A204.1 (cell line): ENCODE data around the gene TMEM178A.

Experiments used
- FAIRE-seq: peaks from 2 replicates; lab custom pipeline; 2012; peaks lifted over from hg19 to GRCh38; lab: Jason Lieb, UNC

TMEM178A gene

GRCh38 chr2:39679805-39680204 is 14.1 kb downstream of the TMEM178A start:
- no peak for FAIRE-seq

DNA sequence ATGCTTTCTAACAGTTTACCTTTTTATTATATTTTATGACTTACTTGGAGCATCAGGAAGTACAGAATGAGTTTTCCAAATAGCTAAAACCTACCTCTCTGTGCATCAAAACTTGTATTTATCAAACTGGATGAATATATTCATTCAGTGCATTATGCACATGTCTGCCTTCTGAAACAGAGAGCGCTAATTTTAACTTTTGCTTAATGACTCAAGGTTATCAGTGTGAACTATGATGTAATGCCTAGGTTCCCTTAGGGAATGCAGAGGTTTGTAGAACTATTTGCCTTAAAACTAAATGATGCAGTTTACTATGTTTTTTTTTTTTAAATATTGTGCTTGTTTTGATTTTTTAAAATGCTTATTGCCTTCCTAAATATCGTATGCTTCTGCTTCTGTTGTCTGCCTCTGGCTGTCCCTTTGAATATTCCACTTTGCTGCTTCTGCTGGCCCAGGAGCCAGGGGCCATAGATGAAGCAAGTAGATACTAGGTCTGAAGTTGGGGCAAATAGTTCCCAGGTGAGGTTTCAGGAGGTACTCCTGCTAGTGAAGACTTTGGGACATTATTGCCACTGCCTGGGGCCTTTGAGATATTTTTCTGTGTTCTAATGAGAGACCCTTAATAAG is 16.5 kb downstream of the TMEM178A start:
- FAIRE-seq: no peak

DNA sequence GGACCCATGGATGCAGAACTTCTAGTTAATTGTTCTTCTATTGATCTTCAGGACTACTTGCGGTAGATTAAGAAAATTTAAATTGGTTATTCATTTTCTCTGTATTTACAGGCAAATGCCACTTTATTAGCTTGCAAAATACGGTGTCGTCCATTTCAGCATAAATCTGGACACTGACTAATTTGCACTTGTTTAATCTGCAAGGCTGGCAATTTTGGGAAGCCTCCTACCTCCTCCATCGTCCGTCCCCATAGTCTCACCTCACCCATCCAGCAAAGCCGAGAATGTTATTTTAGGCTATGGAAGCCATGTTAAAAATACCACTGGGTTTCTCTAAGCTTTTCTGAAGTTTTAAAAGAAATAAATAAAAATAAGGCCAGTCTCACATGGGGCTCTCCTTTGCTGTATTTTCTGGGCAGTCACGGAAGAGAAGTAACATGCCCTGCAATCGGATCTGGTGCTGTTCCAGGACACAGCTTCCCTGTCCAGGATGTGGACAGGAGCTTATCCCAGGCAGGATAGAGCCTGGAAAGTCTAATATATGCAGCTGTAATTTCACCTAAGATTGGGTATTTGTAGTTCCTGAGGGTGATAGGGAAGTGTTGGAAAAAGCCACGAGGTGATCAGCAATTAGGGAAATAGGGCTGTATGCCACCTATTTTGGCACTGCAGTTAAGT is 17.4 kb downstream of the TMEM178A start:
- no peak for FAIRE-seq

DNA sequence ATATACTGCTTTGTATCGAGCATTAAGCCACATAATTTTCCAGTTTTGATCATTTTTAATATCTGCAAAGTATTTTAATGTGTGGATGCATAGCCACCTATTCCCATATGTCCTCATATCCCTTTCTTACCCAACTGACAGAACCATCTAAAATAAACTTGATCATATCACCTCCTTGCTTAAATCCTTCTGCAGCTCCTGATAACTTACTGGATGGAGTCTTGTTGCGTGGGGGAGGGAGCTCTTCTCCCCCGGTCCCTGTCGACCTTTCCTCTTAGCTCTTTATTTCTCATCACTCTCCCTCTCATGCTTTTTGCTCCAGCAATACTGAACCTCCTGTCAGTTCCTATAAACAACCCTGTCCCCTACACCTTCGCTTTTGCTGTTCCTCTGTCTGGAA is 18.7 kb downstream of the TMEM178A start:
- no peak for FAIRE-seq

- FAIRE-seq: no peak
Measured at GRCh38 chr2:39685126-39685525, 19.4 kb downstream of the TMEM178A start.

DNA sequence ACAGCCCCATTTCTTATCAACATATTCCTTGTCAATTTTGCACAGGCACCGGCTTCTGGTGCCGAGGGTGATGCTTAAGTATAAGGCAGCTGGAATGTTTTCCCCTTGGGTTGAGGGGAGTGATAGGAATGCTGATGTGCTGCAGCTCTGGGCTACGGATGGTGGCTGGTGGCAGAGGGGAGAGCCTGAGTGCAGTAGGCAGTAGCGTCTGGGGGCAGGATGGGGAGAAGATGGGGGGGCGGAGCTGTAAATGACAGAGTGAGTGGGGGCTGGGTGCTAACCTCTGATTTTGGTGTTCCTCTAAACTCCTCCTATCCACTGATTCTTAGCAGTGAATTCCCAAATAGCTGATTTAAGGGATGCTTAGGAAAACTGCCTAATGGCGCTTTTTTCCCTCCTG is 20.7 kb downstream of the TMEM178A start:
- no peak for FAIRE-seq

- FAIRE-seq: no peak
Measured at GRCh38 chr2:39688181-39688580, 22.5 kb downstream of the TMEM178A start.

- no peak for FAIRE-seq
Measured at GRCh38 chr2:39689272-39689841, 23.6 kb downstream of the TMEM178A start.

DNA sequence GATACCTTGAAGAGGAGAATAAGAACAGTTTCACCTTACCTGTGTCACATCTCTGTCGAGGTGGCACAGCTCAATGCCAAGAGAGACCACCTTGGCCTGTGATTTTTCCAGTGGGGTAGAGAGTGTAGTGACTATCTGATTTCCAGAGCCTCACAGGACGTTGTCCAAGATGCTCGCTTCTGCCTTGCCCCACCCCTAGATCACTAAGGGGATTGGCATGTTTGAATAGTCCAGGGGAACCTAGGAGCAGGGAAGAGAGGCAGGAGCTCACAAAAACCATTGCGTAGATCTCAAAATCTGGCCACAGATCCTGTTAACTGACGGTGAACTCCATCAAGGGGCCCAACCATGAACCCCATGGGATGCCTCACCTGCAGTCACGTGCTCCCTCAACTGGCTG is 24.2 kb downstream of the TMEM178A start:
- no peak for FAIRE-seq

DNA sequence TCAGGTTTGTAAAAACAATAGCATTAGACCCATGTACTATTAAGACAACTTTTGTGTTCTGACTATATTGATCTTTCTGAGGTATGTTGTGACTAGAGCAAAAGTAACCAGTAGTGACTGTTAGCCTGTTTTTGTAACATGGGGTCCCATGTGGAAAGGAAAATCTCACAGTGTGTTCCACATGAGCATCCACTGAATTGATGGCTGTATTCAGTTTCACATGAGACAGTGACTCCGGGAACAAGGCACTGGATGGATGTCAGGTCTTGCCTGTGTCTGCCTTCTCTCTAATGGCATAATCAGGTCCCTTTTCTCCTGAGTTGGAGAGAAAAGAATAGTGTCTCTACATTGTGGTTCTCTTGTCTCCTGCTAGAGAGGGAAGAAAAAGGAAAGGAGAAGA is 27.5 kb downstream of the TMEM178A start:
- FAIRE-seq: no peak

- no peak for FAIRE-seq
Measured at GRCh38 chr2:39696101-39696553, 30.4 kb downstream of the TMEM178A start.

GRCh38 chr2:39696838-39697237 is 31.1 kb downstream of the TMEM178A start:
- peak; percentile 71 for FAIRE-seq

DNA sequence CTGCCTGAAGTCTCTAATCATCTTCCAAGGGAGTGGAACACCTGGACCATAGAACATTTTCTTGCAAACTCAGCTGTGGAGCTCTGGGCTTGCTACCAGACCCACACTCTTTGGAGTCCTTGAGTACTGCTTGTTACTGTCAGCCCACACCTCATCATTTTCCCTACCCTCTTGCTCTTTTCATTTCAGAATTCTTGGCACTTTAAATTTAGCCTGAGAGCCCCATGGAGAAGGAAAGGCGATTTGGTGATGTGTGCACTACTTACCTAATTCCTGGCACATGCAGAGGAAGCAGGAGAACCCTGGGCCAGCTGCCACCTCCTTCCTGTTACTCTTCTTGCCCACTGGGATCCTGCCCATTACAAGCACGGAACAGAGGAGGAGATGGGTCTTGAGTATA is 31.7 kb downstream of the TMEM178A start:
- FAIRE-seq: no peak

DNA sequence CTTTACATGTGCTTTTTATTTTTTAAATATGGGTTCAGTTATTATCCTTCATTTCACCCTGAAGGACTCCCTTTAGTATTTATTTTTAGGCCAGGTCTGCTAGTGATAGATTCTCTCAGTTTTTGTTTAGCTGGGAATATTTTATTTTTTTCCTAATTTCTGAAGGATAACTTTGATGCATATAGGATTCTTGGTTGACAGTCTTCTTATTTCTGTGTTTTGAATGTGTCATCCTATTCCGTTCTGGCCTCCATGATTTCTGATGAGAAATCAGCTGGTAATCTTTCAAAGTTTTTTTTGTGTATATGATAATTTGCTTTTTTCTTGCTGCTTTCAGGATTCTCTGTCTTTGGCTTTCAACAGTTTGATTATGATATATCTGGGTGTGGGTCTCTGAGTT is 35.4 kb downstream of the TMEM178A start:
- FAIRE-seq: no peak

GRCh38 chr2:39703181-39703872 is 37.6 kb downstream of the TMEM178A start:
- FAIRE-seq: no peak

DNA sequence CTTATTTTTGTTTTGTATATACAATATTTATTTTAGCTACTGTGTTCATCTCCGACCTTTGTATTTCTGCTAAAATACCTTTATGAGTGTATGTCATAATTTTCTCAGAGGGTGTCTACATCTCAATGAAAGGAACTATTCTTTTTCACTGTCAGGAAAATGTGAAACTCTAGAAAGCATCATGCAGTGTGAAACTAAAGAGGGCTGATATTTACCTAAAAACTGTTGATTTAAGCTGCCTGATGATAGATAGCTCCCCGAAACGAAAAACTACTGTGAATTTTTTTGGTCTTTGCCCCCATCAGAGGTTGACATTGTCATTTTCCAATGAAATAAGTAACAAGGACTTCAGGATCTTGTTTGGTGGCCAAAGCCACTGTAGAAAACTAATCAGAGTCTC is 38.8 kb downstream of the TMEM178A start:
- FAIRE-seq: no peak

DNA sequence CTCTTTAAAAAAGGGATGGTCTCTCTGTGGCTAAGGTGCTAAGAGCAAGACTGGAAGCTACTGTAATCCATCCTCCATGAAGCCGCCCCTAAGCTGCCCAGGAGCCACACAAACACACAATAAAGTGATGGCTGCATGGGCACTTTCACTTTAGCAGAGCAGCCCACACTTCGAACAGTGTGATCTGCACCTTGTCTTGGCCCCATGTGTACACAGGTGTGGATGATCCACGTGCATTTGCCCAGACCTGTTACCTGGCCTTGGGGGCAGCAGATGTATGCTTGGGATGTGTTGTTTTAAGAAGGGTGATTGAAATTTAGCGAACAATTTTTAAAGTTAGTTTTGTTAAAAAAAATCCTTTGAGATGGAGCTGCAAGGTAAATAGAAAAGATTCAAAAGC is 39.9 kb downstream of the TMEM178A start:
- no peak for FAIRE-seq

DNA sequence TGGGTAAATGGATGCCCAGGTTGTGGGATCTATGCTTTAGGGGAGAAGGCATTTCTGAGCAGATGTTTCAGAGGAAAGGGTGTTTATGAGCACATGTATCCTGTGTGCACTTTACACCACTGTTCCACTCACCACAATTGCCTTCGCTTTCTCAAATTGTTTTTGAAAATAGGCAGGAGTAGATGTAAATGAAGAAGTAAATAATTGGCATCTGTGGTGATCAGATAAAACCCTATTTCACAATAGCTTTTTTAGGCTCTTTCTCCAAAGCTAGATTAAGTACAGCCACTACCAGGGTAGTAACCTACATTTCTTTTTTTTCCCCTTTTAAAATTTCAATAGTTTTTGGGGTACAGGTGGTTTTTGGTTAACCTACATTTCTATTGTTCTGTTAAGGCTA is 40.6 kb downstream of the TMEM178A start:
- no peak for FAIRE-seq

DNA sequence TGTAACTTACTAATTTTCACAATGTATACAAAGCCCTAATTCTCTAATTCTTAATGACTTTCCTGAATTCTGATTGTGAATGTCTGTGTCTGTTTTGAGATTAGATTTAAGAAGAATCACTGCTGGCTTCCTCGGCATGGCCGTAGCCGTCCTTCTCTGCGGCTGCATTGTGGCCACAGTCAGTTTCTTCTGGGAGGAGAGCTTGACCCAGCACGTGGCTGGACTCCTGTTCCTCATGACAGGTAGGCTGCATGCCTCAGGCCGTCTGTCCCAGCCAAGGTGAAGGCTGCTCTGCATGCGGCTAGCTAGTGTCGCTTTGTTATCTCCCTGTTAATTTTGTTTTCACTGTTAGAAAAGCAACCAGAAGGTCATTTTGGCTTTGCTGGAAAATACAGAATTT is 41.2 kb downstream of the TMEM178A start:
- FAIRE-seq: no peak

DNA sequence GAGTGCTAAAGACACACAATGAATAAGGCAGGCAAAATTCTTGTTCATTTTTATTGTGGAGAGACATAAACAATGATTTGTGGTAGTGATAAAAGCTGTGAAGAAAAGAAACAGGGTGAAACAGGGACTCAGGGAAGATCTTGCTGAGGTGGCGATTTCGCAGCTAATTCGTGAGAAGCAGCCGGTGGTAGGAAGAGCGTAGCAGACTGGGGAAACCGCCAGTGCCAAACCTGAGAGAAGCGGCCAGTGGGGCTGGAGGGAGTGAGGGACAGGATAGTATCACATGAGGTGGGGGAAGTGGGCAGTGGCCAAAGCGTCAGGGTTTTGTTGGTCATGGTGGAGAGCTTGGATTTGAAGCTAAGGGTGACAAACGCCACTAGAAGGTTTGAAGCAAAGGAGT is 42.3 kb downstream of the TMEM178A start:
- no peak for FAIRE-seq

GRCh38 chr2:39710807-39711206 is 45.1 kb downstream of the TMEM178A start:
- FAIRE-seq: no peak

- FAIRE-seq: no peak
Measured at GRCh38 chr2:39712953-39713352, 47.2 kb downstream of the TMEM178A start.

DNA sequence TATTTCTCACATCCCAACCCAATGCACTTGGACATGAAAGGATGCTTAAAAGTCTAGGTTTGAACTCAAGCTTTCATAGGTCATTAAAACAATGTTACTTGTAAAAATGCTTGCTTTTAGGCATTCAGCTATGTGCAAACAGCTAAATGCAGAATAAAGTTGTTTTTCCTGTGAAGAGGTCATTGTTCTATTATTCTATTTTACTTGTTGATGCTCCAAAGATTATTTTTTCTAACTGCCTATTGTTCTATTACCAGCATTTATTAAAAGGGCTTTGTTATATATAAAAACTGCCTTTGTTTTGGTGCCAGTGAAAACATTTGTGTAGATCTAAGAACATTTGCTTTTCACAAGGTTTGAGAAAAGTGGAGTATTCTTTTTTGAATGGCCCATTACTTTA is 49.4 kb downstream of the TMEM178A start:
- no peak for FAIRE-seq
